PC-3 (cell line): ENCODE measurements around the gene SMU1. TPM values are rescaled to one million over a fixed set of nuclear protein-coding genes. Genes with fewer than 3 reads are reported as not detected.
"Not testable (repeated sequence)": the region's sequence is repeated elsewhere in the genome, so short reads cannot be mapped to it uniquely, and the experiment has no call there.

Source experiments
- ATAC-seq: fragments of 200-7000 bp; cut with Tn5 transposase; 2 replicates; pipeline ENCODE4 v1.9.1; 2020; ENCODE audit warnings: mild to moderate bottlenecking, moderate library complexity
- BruUV-seq: library from RNA; stranded (reverse); fragments of 400-500 nt; replicated peaks from 2 replicates; lab custom pipeline; 2021; lab: Mats Ljungman, UMichigan
- CTCF ChIA-PET: fragments of 300-600 bp; sonication (Branson Sonifier 250); formaldehyde crosslinking; loops from one replicate; lab custom pipeline; 2022; ENCODE audit warnings: antibody characterized with exemption; lab: Charles Lee
- POLR2A ChIA-PET: fragments of 300-600 bp; sonication (Branson Sonifier 250); formaldehyde crosslinking; loops from one replicate; lab custom pipeline; 2022; ENCODE audit warnings: antibody characterized with exemption; ENCODE audit not compliant: unreplicated experiment; lab: Charles Lee
- DNase-seq: peaks from one replicate; pipeline ENCODE4 v3.0.0-alpha.2; 2015
- H2AFZ ChIP-seq: fragments of 300-600 bp; sonication (generic); 2 replicates; pipeline ENCODE4 v1.6.0; 2016; ENCODE audit warnings: antibody characterized with exemption, low read length
- H3F3A ChIP-seq: fragments of 300-600 bp; sonication (generic); one replicate; pipeline ENCODE4 v1.6.0; 2017; ENCODE audit warnings: antibody characterized with exemption, low read length, control low read depth, mild to moderate bottlenecking; ENCODE audit not compliant: unreplicated experiment
- H3K27ac ChIP-seq: fragments of 300-600 bp; sonication (generic); 2 replicates; pipeline ENCODE4 v1.5.1; 2016; ENCODE audit warnings: mild to moderate bottlenecking, low read length
- H3K27me3 ChIP-seq: fragments of 300-600 bp; sonication (generic); 2 replicates; pipeline ENCODE4 v1.6.1; 2016; ENCODE audit warnings: low read length, mixed read lengths
- H3K36me3 ChIP-seq: fragments of 300-600 bp; sonication (generic); 2 replicates; pipeline ENCODE4 v1.6.1; 2016; ENCODE audit warnings: low read depth, mixed run types, low read length, mixed read lengths
- H3K4me1 ChIP-seq: fragments of 300-600 bp; sonication (generic); 2 replicates; pipeline ENCODE4 v1.5.1; 2016; ENCODE audit warnings: low read length; ENCODE audit not compliant: insufficient read depth
- H3K4me2 ChIP-seq: fragments of 300-600 bp; sonication (generic); 2 replicates; pipeline ENCODE4 v1.6.0; 2016; ENCODE audit warnings: low read length
- H3K4me3 ChIP-seq: fragments of 300-600 bp; sonication (generic); 2 replicates; pipeline ENCODE4 v1.5.1; 2016; ENCODE audit warnings: mild to moderate bottlenecking, low read length, mixed read lengths
- H3K79me2 ChIP-seq: fragments of 300-600 bp; sonication (generic); 2 replicates; pipeline ENCODE4 v1.6.1; 2017; ENCODE audit warnings: low read length, mixed read lengths
- H3K9ac ChIP-seq: fragments of 300-600 bp; sonication (generic); 2 replicates; pipeline ENCODE4 v1.6.0; 2016; ENCODE audit warnings: mild to moderate bottlenecking, low read length
- H3K9me2 ChIP-seq: fragments of 300-600 bp; sonication (generic); replicated peaks from 2 replicates; pipeline ENCODE4 v1.6.1; 2016; ENCODE audit warnings: mixed run types, low read length, mixed read lengths
- H3K9me3 ChIP-seq: fragments of 300-600 bp; sonication (generic); 2 replicates; pipeline ENCODE4 v1.6.1; 2016; ENCODE audit warnings: low read length, mixed read lengths
- H4K20me1 ChIP-seq: fragments of 300-600 bp; sonication (generic); 2 replicates; pipeline ENCODE4 v1.6.1; 2016; ENCODE audit warnings: low read length, mixed read lengths
- CTCF ChIP-seq: fragments of 300-600 bp; sonication (generic); conservative IDR thresholded peaks from 2 replicates; pipeline ENCODE4 v1.5.1; 2017; ENCODE audit warnings: antibody characterized with exemption, low read depth, mild to moderate bottlenecking, low read length
- EZH2 ChIP-seq: fragments of 300-600 bp; sonication (generic); IDR thresholded peaks from one replicate; pipeline ENCODE4 v1.6.1; 2017; ENCODE audit warnings: antibody characterized with exemption, mild to moderate bottlenecking, low read length; ENCODE audit not compliant: unreplicated experiment
- EZH2phosphoT487 ChIP-seq: fragments of 300-600 bp; sonication (generic); IDR thresholded peaks from 2 replicates; pipeline ENCODE4 v1.6.1; 2018; ENCODE audit warnings: mild to moderate bottlenecking, antibody characterized with exemption, low read length, borderline replicate concordance
- intact Hi-C: fragments of 100-400 bp; cut with micrococcal nuclease; formaldehyde crosslinking; loops from 2 replicates; pipeline ENCODE4 v1.9.0; 2023
- total RNA-seq: library from RNA; depleted of rRNA; stranded (reverse); fragments of >200 nt; gene quantifications from 2 replicates; pipeline ENCODE4 v1.2.3, GENCODE V29; 2014

SMU1 gene
- total RNA-seq, 1 experiment from 2014 or later, result 17.6 TPM

DNA sequence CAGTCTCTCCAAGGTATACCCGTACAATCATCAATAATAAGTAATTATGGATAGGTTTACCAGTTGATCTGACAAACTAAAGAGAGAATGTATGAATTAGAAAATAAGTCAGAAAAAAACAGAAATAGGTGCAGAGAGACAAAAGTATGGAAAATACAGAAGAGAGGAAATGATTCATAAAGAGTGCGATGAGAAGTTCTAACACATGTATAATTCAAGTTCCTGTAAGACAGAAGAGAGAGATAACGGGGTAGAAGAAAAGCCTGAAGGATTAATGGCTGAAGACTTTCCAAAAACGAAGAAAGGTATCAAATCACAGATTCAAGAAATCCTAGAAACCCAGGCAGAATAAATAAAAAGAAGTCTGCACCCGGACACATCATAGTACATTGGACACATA lies 16.2 kb upstream of the SMU1 start:
- POLR2A ChIA-PET, result no interaction called here
- H4K20me1 ChIP-seq, result no peaks in the 10 kb centered on the region
- H3K9me3 ChIP-seq, result no peaks in the 10 kb centered on the region
- ATAC-seq, result no peak
- no TSS peak for BruUV-seq
- no peak overlapping the region for H3K27ac ChIP-seq
- H3K9me2 ChIP-seq, result no peaks in the 10 kb centered on the region
- CTCF ChIA-PET, result no interaction called here
- TF ChIP-seq CTCF (no peak), EZH2 (no peak), EZH2phosphoT487 (no peak)
- no peak overlapping the region for H2AFZ ChIP-seq
- no peak overlapping the region for H3K4me3 ChIP-seq
- H3K9ac ChIP-seq, result no peak overlapping the region
- no peaks in the 10 kb centered on the region for H3K4me1 ChIP-seq
- no peak overlapping the region for H3K4me2 ChIP-seq
- H3K27me3 ChIP-seq, result no peaks in the 10 kb centered on the region
- no peaks in the 10 kb centered on the region for H3K36me3 ChIP-seq
- H3F3A ChIP-seq, result no peaks in the 10 kb centered on the region
- no peaks in the 10 kb centered on the region for H3K79me2 ChIP-seq
- no peak for DNase-seq
- intact Hi-C loops, result no loop called here

DNA sequence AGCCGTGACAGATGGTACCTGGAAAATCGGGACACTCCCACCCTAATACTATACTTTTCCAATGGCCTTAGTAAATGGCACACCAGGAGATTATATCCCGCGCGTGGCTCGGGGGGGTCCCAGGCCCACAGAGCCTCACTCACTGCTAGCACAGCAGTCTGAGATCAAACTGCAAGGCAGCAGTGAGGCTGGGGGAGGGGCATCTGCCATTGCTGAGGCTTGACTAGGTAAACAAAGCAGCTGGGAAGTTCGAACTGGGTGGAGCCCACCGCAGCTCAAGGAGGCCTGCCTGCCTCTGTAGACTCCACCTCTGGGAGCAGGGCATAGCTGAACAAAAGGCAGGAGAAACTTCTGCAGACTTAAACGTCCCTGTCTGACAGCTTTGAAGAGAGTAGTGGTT lies 9.2 kb upstream of the SMU1 start:
- H2AFZ ChIP-seq, H3K9ac ChIP-seq, H3K4me2 ChIP-seq, BruUV-seq, DNase-seq, H3K27ac ChIP-seq, H3K4me3 ChIP-seq, CTCF ChIA-PET, POLR2A ChIA-PET, H3K27me3 ChIP-seq, H3K9me3 ChIP-seq, H3K9me2 ChIP-seq, ATAC-seq, H3K79me2 ChIP-seq, intact Hi-C loops, H3K36me3 ChIP-seq, H3F3A ChIP-seq, H4K20me1 ChIP-seq: not testable (repeated sequence)
- H3K4me1 ChIP-seq, result peaks cover 10% of the 10 kb centered on the region

DNA sequence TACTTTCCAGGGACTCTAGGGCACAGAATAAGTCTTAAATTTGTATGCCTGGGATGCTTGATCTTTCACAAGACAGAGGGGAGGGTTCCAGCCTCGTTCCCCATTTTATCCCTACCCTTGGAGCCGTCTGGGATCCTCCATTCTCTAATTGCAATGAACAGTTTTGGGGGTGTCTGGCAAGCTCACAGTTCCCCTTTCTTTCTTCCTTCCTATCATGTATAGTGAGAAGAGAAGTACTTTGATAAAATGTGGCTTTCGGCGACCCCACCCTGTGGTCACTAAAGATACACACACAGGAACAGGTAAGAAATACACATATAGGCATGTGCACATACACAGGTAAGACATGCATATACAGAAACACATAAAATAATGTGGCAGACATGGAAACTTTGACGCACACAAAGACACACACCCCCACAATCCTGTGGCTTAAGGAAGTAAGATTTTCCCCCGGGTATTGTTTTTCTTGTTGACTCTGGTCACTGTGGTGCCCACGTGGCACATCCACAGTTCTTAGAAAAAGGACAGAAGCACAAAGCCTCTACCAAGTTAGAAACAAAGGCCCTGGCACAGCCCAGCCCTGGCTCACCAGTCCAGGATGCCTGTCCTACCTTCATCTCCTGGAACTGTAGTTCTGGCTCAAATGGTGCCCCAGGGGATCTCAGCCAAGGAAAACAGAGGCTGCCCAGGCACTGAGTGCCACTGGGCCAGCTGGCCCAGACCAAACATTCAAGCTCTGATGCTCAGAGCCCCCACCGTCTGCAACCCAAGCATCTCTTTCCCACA lies 6.3 kb upstream of the SMU1 start:
- H3K4me2 ChIP-seq, result no peak overlapping the region
- ATAC-seq (no peak), DNase-seq (no peak)
- intact Hi-C loops, result no loop called here
- no peaks in the 10 kb centered on the region for H3F3A ChIP-seq
- no peaks in the 10 kb centered on the region for H4K20me1 ChIP-seq
- H3K36me3 ChIP-seq, result no peaks in the 10 kb centered on the region
- TF ChIP-seq EZH2 (no peak), CTCF (no peak), EZH2phosphoT487 (no peak)
- no peak overlapping the region for H3K27ac ChIP-seq
- POLR2A ChIA-PET, result no interaction called here
- H3K9me2 ChIP-seq, result no peaks in the 10 kb centered on the region
- peaks cover 10% of the 10 kb centered on the region for H3K4me1 ChIP-seq
- no peaks in the 10 kb centered on the region for H3K79me2 ChIP-seq
- no TSS peak for BruUV-seq
- CTCF ChIA-PET, result no interaction called here
- H2AFZ ChIP-seq, result no peak overlapping the region
- no peaks in the 10 kb centered on the region for H3K27me3 ChIP-seq
- no peak overlapping the region for H3K9ac ChIP-seq
- H3K4me3 ChIP-seq, result no peak overlapping the region
- no peaks in the 10 kb centered on the region for H3K9me3 ChIP-seq
